Measurements from ENCODE around the gene SELENOW.
"Not testable (repeated sequence)": the region's sequence is repeated elsewhere in the genome, so short reads cannot be mapped to it uniquely, and the experiment has no call there.

Gene SELENOW

GRCh38 chr19:47745010-47745901 lies 33.2 kb upstream of the SELENOW start, which contains the start of gene NOP53:
TSS of gene NOP53 (plus strand) at chr19:47745546. CDS start at chr19:47745560, 14 bp downstream.
- peak; percentile 65 for ATAC-seq (ENCODE audit: low read depth)
- no peak for TF ChIP-seq CTCF (IDR thresholded peaks at IDR 0.05; ENCODE audit: poor library complexity, severe bottlenecking)
- H3K36me3 ChIP-seq (ENCODE audit: low read depth) = peaks cover 64% of the 10 kb centered on the region

GRCh38 chr19:47746129-47746528 lies 32.4 kb upstream of the SELENOW start:
- peak overlapping the region; percentile 86 for H3K27ac ChIP-seq (ENCODE audit: poor library complexity, severe bottlenecking)

More at GRCh38 chr19:47745010-47745901, 33.2 kb upstream of the SELENOW start, which contains the start of gene NOP53:
- H3K27ac ChIP-seq (ENCODE audit: poor library complexity, severe bottlenecking) = peak within 1 kb of the TSS; percentile 86
- H3K4me1 ChIP-seq (ENCODE audit: insufficient read depth, poor library complexity, severe bottlenecking) = peaks cover 26% of the 10 kb centered on the region
- DNase-seq (ENCODE audit: low spot score) = peak; percentile 87
- peak within 1 kb of the TSS; percentile 90 for H3K4me3 ChIP-seq (ENCODE audit: severe bottlenecking)
- H3K27me3 ChIP-seq (ENCODE audit: insufficient read depth, poor library complexity, severe bottlenecking) = no peaks in the 10 kb centered on the region
- H3K9me3 ChIP-seq (ENCODE audit: severe bottlenecking) = no peaks in the 10 kb centered on the region

GRCh38 chr19:47749326-47749725 lies 29.2 kb upstream of the SELENOW start:
- peaks cover 80% of the 10 kb centered on the region for H3K36me3 ChIP-seq (ENCODE audit: low read depth)
- ATAC-seq (ENCODE audit: low read depth) = no peak
- H3K4me1 ChIP-seq (ENCODE audit: insufficient read depth, poor library complexity, severe bottlenecking) = peaks cover 13% of the 10 kb centered on the region
- H3K27me3 ChIP-seq (ENCODE audit: insufficient read depth, poor library complexity, severe bottlenecking) = no peaks in the 10 kb centered on the region
- TF ChIP-seq CTCF (IDR thresholded peaks at IDR 0.05; ENCODE audit: poor library complexity, severe bottlenecking) = no peak
- H3K27ac ChIP-seq (ENCODE audit: poor library complexity, severe bottlenecking) = no peak overlapping the region
- no peak for DNase-seq (ENCODE audit: low spot score)
- H3K4me3 ChIP-seq (ENCODE audit: severe bottlenecking) = no peak overlapping the region
- H3K9me3 ChIP-seq (ENCODE audit: severe bottlenecking) = no peaks in the 10 kb centered on the region

More at GRCh38 chr19:47746129-47746528, 32.4 kb upstream of the SELENOW start:
- Histone ChIP-seq H3K4me1 (ENCODE audit: insufficient read depth, poor library complexity, severe bottlenecking) (peaks cover 26% of the 10 kb centered on the region), H3K4me3 (ENCODE audit: severe bottlenecking) (peak overlapping the region; percentile 90), H3K36me3 (ENCODE audit: low read depth) (peaks cover 67% of the 10 kb centered on the region)
- H3K9me3 ChIP-seq (ENCODE audit: severe bottlenecking); DNase-seq (ENCODE audit: low spot score); H3K27me3 ChIP-seq (ENCODE audit: insufficient read depth, poor library complexity, severe bottlenecking); ATAC-seq (ENCODE audit: low read depth): not testable (repeated sequence)

GRCh38 chr19:47750752-47751151 lies 27.8 kb upstream of the SELENOW start:
- DNase-seq (ENCODE audit: low spot score) (no peak), ATAC-seq (ENCODE audit: low read depth) (no peak)
- Histone ChIP-seq H3K4me3 (ENCODE audit: severe bottlenecking) (no peak overlapping the region), H3K4me1 (ENCODE audit: insufficient read depth, poor library complexity, severe bottlenecking) (peaks cover 7% of the 10 kb centered on the region), H3K9me3 (ENCODE audit: severe bottlenecking) (no peaks in the 10 kb centered on the region), H3K27me3 (ENCODE audit: insufficient read depth, poor library complexity, severe bottlenecking) (no peaks in the 10 kb centered on the region), H3K36me3 (ENCODE audit: low read depth) (peaks cover 89% of the 10 kb centered on the region), H3K27ac (ENCODE audit: poor library complexity, severe bottlenecking) (no peak overlapping the region)
- no peak for TF ChIP-seq CTCF (IDR thresholded peaks at IDR 0.05; ENCODE audit: poor library complexity, severe bottlenecking)

GRCh38 chr19:47752440-47753211 lies 25.9 kb upstream of the SELENOW start:
- TF ChIP-seq CTCF (IDR thresholded peaks at IDR 0.05; ENCODE audit: poor library complexity, severe bottlenecking) = no peak
- peaks cover 93% of the 10 kb centered on the region for H3K36me3 ChIP-seq (ENCODE audit: low read depth)
- H3K4me3 ChIP-seq (ENCODE audit: severe bottlenecking) = no peak overlapping the region
- H3K27me3 ChIP-seq (ENCODE audit: insufficient read depth, poor library complexity, severe bottlenecking) = no peaks in the 10 kb centered on the region
- H3K27ac ChIP-seq (ENCODE audit: poor library complexity, severe bottlenecking) = no peak overlapping the region
- DNase-seq (ENCODE audit: low spot score) (no peak), ATAC-seq (ENCODE audit: low read depth) (no peak)
- no peaks in the 10 kb centered on the region for H3K9me3 ChIP-seq (ENCODE audit: severe bottlenecking)
- H3K4me1 ChIP-seq (ENCODE audit: insufficient read depth, poor library complexity, severe bottlenecking) = no peaks in the 10 kb centered on the region

Data from RWPE2 (cell line).